Caco-2 (cell line): Measurements from ENCODE around the gene NEDD4. TPM values are rescaled to one million over a fixed set of nuclear protein-coding genes. Genes with fewer than 3 reads are reported as not detected.

Source experiments
- BruUV-seq: library from RNA; stranded (reverse); fragments of 400-500 nt; replicated peaks from 2 replicates; lab custom pipeline; 2021; lab: Mats Ljungman, UMichigan
- CTCF ChIA-PET: fragments of 300-600 bp; sonication (Branson Sonifier 250); formaldehyde crosslinking; loops from one replicate; lab custom pipeline; 2022; ENCODE audit warnings: antibody characterized with exemption; lab: Charles Lee
- POLR2A ChIA-PET: fragments of 300-600 bp; sonication (Branson Sonifier 250); formaldehyde crosslinking; loops from one replicate; lab custom pipeline; 2022; ENCODE audit warnings: antibody characterized with exemption; lab: Charles Lee
- DNase-seq, 2 experiments: peaks; one replicate each; pipeline versions ENCODE4 v3.0.0 to v3.0.0-alpha.2; 2020 to 2022
- H3K27me3 ChIP-seq: replicated peaks from 2 replicates; pipeline ENCODE4 v1.6.0; 2011; ENCODE audit warnings: low read length; ENCODE audit not compliant: control insufficient read depth, insufficient read depth
- H3K36me3 ChIP-seq: 2 replicates; pipeline ENCODE4 v1.5.1; 2011; ENCODE audit warnings: low read length; ENCODE audit not compliant: control insufficient read depth, insufficient read depth
- H3K4me1 ChIP-seq: fragments of 250-450 bp; sonication (Bioruptor Pico); 2 replicates; pipeline ENCODE4 v1.5.1; 2020; ENCODE audit warnings: mild to moderate bottlenecking
- H3K4me3 ChIP-seq: 2 replicates; pipeline ENCODE4 v1.5.1; 2011; ENCODE audit warnings: low read depth, mild to moderate bottlenecking, control low read depth, low read length
- H3K9me3 ChIP-seq: fragments of 250-450 bp; sonication (Bioruptor Pico); 2 replicates; pipeline ENCODE4 v1.5.1; 2020; ENCODE audit warnings: mild to moderate bottlenecking, moderate library complexity
- H3K27ac Mint-ChIP-seq: one replicate; pipeline ENCODE4 v1.8.0; 2022; ENCODE audit warnings: mixed read lengths; ENCODE audit not compliant: unreplicated experiment
- H3K27me3 Mint-ChIP-seq: one replicate; pipeline ENCODE4 v1.8.0; 2022; ENCODE audit warnings: mixed read lengths; ENCODE audit not compliant: insufficient read depth, unreplicated experiment
- H3K36me3 Mint-ChIP-seq: one replicate; pipeline ENCODE4 v1.8.0; 2022; ENCODE audit warnings: mild to moderate bottlenecking, mixed read lengths; ENCODE audit not compliant: insufficient read depth, unreplicated experiment
- H3K4me1 Mint-ChIP-seq: one replicate; pipeline ENCODE4 v1.8.0; 2022; ENCODE audit warnings: low read depth, mixed read lengths; ENCODE audit not compliant: unreplicated experiment
- H3K4me3 Mint-ChIP-seq: one replicate; pipeline ENCODE4 v1.8.0; 2022; ENCODE audit warnings: mild to moderate bottlenecking, moderate library complexity, mixed read lengths; ENCODE audit not compliant: unreplicated experiment
- H3K9me3 Mint-ChIP-seq: one replicate; pipeline ENCODE4 v1.8.0; 2022; ENCODE audit warnings: mixed read lengths; ENCODE audit not compliant: unreplicated experiment
- intact Hi-C: fragments of 100-400 bp; cut with micrococcal nuclease; formaldehyde crosslinking; loops from one replicate; pipeline ENCODE4 v1.10.0; 2022; ENCODE audit not compliant: unreplicated experiment
- total RNA-seq: library from RNA; stranded (reverse); gene quantifications from 2 replicates; pipeline ENCODE4 v1.2.3, GENCODE V29; 2022
- TF ChIP-seq, protein P1 (sequence below), 2 experiments: fragments of 200-600 bp in 1 of 2; IDR thresholded peaks; 1 replicate in 1 of 2; 2 replicates in 1 of 2; pipeline versions ENCODE4 v1.5.1 to v1.8.0; 2011 to 2022; ENCODE audit warnings: antibody characterized with exemption in 1 of 2, control low read depth in 1 of 2, inconsistent platforms in 1 of 2, low read depth in 1 of 2, low read length in 1 of 2, mild to moderate bottlenecking in 1 of 2, moderate library complexity in 1 of 2; ENCODE audit not compliant: insufficient read depth in 1 of 2, severe bottlenecking in 1 of 2, unreplicated experiment in 1 of 2

Gene NEDD4
- total RNA-seq, 1 experiment from 2014 or later, result 33.9 TPM

GRCh38 chr15:56019819-56020486 lies 26.5 kb upstream of the NEDD4 start:
- Histone ChIP-seq H3K27me3 (no peaks in the 10 kb centered on the region), H3K36me3 (no peaks in the 10 kb centered on the region), H3K4me3 (peak overlapping the region; percentile 21), H3K9me3 (no peaks in the 10 kb centered on the region; the same call in 1 of the 2 replicates), H3K4me1 (no peaks in the 10 kb centered on the region)
- H3K36me3 Mint-ChIP-seq, result no peaks in the 10 kb centered on the region
- no peaks in the 10 kb centered on the region for H3K4me1 Mint-ChIP-seq
- peak overlapping the region; percentile 56 for H3K27ac Mint-ChIP-seq
- TF ChIP-seq, protein P1, sequence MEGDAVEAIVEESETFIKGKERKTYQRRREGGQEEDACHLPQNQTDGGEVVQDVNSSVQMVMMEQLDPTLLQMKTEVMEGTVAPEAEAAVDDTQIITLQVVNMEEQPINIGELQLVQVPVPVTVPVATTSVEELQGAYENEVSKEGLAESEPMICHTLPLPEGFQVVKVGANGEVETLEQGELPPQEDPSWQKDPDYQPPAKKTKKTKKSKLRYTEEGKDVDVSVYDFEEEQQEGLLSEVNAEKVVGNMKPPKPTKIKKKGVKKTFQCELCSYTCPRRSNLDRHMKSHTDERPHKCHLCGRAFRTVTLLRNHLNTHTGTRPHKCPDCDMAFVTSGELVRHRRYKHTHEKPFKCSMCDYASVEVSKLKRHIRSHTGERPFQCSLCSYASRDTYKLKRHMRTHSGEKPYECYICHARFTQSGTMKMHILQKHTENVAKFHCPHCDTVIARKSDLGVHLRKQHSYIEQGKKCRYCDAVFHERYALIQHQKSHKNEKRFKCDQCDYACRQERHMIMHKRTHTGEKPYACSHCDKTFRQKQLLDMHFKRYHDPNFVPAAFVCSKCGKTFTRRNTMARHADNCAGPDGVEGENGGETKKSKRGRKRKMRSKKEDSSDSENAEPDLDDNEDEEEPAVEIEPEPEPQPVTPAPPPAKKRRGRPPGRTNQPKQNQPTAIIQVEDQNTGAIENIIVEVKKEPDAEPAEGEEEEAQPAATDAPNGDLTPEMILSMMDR (IDR thresholded peaks at IDR 0.05; ENCODE audit: insufficient read depth in 1 of 2, low read depth in 1 of 2, low read length in 1 of 2, severe bottlenecking in 1 of 2, unreplicated experiment in 1 of 2), result no peak
- ChIA-PET CTCF (interaction anchor here (0.5 kb wide), 1 partner anchor 20 kb away, joined by 4 read pairs; no protein-coding TSS in a partner anchor), POLR2A (no interaction called here)
- H3K9me3 Mint-ChIP-seq, result peaks cover 15% of the 10 kb centered on the region
- intact Hi-C loops, result loop anchor here (2.0 kb wide), 1 partner anchor 33 kb away; no protein-coding TSS in a partner anchor
- H3K27me3 Mint-ChIP-seq, result no peaks in the 10 kb centered on the region
- peak overlapping the region; percentile 60 for H3K4me3 Mint-ChIP-seq
- BruUV-seq, result no TSS peak
- DNase-seq, result no peak

GRCh38 chr15:56019060-56019793 lies 25.8 kb upstream of the NEDD4 start:
- TSS peak; percentile 59 for BruUV-seq
- no peaks in the 10 kb centered on the region for H3K27me3 ChIP-seq
- no peaks in the 10 kb centered on the region for H3K36me3 ChIP-seq
- TF ChIP-seq, protein P1 (IDR thresholded peaks at IDR 0.05; ENCODE audit: insufficient read depth in 1 of 2, low read depth in 1 of 2, low read length in 1 of 2, severe bottlenecking in 1 of 2, unreplicated experiment in 1 of 2), result no peak
- H3K9me3 ChIP-seq, result no peaks in the 10 kb centered on the region; the same call in none of the 2 replicates
- POLR2A ChIA-PET, result no interaction called here
- no peaks in the 10 kb centered on the region for H3K4me1 ChIP-seq
- Mint-ChIP-seq H3K27me3 (no peaks in the 10 kb centered on the region), H3K4me3 (peak overlapping the region; percentile 60), H3K27ac (peak overlapping the region; percentile 56), H3K4me1 (no peaks in the 10 kb centered on the region), H3K9me3 (peaks cover 16% of the 10 kb centered on the region), H3K36me3 (no peaks in the 10 kb centered on the region)
- CTCF ChIA-PET, result interaction anchor here (0.5 kb wide), 1 partner anchor 20 kb away, joined by 4 read pairs; no protein-coding TSS in a partner anchor
- intact Hi-C loops, result loop anchor here (2.0 kb wide), 1 partner anchor 34 kb away; no protein-coding TSS in a partner anchor
- peak overlapping the region; percentile 21 for H3K4me3 ChIP-seq
- DNase-seq, result no peak

DNA sequence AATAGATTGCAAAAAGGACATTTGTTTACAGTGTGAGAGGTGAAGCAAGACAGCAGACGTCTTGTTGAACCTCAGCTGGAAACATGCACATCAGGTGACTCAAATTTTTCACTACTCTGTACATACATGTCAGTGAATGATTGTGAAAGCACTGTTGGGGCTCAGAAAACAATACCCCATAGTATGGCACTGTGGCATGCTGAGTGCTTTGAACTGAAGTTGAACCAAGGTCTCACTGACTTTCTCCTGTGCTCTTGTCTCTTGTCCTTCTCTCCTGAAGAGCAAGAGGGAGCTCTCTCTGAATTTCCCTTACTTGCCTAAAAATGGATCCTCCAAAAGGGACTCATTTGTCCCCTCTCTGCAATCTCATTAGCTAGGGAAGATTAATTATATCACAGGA lies 24.5 kb upstream of the NEDD4 start:
- DNase-seq, result no peak
- Mint-ChIP-seq H3K9me3 (peaks cover 23% of the 10 kb centered on the region), H3K36me3 (no peaks in the 10 kb centered on the region), H3K27ac (no peak overlapping the region), H3K4me1 (no peaks in the 10 kb centered on the region), H3K4me3 (no peak overlapping the region), H3K27me3 (no peaks in the 10 kb centered on the region)
- CTCF ChIA-PET, result interaction anchor here (0.5 to 1.0 kb wide), 4 partner anchors 17 to 232 kb away, joined by 3 to 4 read pairs (median 4); no protein-coding TSS in a partner anchor
- POLR2A ChIA-PET, result no interaction called here
- TF ChIP-seq, protein P1 (IDR thresholded peaks at IDR 0.05; ENCODE audit: insufficient read depth in 1 of 2, low read depth in 1 of 2, low read length in 1 of 2, severe bottlenecking in 1 of 2, unreplicated experiment in 1 of 2), result no peak
- Histone ChIP-seq H3K4me3 (no peak overlapping the region), H3K27me3 (no peaks in the 10 kb centered on the region), H3K9me3 (no peaks in the 10 kb centered on the region; the same call in none of the 2 replicates), H3K4me1 (no peaks in the 10 kb centered on the region), H3K36me3 (no peaks in the 10 kb centered on the region)
- intact Hi-C loops, result loop anchor here (2.0 kb wide), 1 partner anchor 35 kb away; no protein-coding TSS in a partner anchor
- BruUV-seq, result no TSS peak
